Psoas muscle (tissue), 8 donors: Measurements from ENCODE around the gene KCNT1. TPM values are rescaled to one million over a fixed set of nuclear protein-coding genes. Genes with fewer than 3 reads are reported as not detected.

Experiments
- ATAC-seq, 4 donors: fragments of 200-7000 bp; cut with Tn5 transposase; one replicate each; pipeline ENCODE4 v1.9.1; 2020; ENCODE audit warnings: moderate library complexity in 3 of 4, mild to moderate bottlenecking in 2 of 4
- DNase-seq, 2 donors: peaks; one replicate each; pipeline ENCODE4 v3.0.0-alpha.2; 2020
- H3K27ac ChIP-seq: fragments of 200-600 bp; one replicate; pipeline ENCODE4 v1.8.0; 2022
- H3K27me3 ChIP-seq, 3 donors: fragments of 200-600 bp in 1 of 3; one replicate each; pipeline versions ENCODE4 v1.6.1 to v1.8.0; 2013 to 2022; ENCODE audit warnings: low read length in 2 of 3, mild to moderate bottlenecking in 2 of 3, moderate library complexity in 1 of 3; ENCODE audit not compliant: insufficient read depth in 3 of 3
- H3K36me3 ChIP-seq, 2 donors: fragments of 200-600 bp in 1 of 2; one replicate each; pipeline versions ENCODE4 v1.6.1 to v1.8.0; 2013 to 2022; ENCODE audit warnings: low read depth in 1 of 2, mild to moderate bottlenecking in 1 of 2, moderate library complexity in 1 of 2; ENCODE audit not compliant: insufficient read depth in 1 of 2
- H3K4me1 ChIP-seq: fragments of 200-600 bp; one replicate; pipeline ENCODE4 v1.8.0; 2022
- H3K4me3 ChIP-seq: fragments of 200-600 bp; one replicate; pipeline ENCODE4 v1.8.0; 2022; ENCODE audit warnings: mild to moderate bottlenecking
- H3K9me3 ChIP-seq: fragments of 200-600 bp; one replicate; pipeline ENCODE4 v1.8.0; 2022
- CTCF ChIP-seq: fragments of 200-600 bp; IDR thresholded peaks from one replicate; pipeline ENCODE4 v1.8.0; 2022; ENCODE audit warnings: antibody characterized with exemption
- WGBS, 3 donors: extraction: QIAGEN DNeasy Blood & Tissue Kit; methylation state at CpG; one replicate each; pipeline versions ENCODE4 v1.1.6 to v1.1.7; 2013; 5-methylcytosine and 5-hydroxymethylcytosine counted together
- intact Hi-C, 2 donors: fragments of 100-400 bp; cut with DNase I; formaldehyde crosslinking; loops; one replicate each; pipeline versions ENCODE4 v1.11.0 to v1.14.2; 2022
- polyA plus RNA-seq, 3 donors: library from polyadenylated mRNA; stranded (reverse); fragments of 200-250 nt; gene quantifications; one replicate each; pipeline ENCODE4 v1.2.3, GENCODE V29; 2013
- total RNA-seq, 4 donors: library from RNA; stranded (reverse); fragmentation: NEBNext Ultra II Directional in 2 of 4; extraction: Animal tissue kit (Norgen Biotek cat#: 25700) in 2 of 4; gene quantifications; one replicate each; pipeline versions ENCODE4 v1.2.1 to v1.2.4, GENCODE V29; 2021 to 2023
- donor health status: healthy with polysubstance abuse.
- donor health status: DM: no; HTN: no; CAD: no; lungs with moderate emphysema.
- donor health status: Bipolar disorder and iron deficiency.
- donor health status: healthy.
- donor health status: DM: yes; HTN: yes; CAD: no.
- donor health status: DM: no; HTN: no; CAD: no.
- donor health status: DM: no; HTN: no; CAD: no.
- donor health status: DM: yes; HTN: yes; CAD: no.

The KCNT1 gene
- total and polyA plus RNA-seq, 7 donors, result 1.1 to 15.0 (median 10.3) TPM

GRCh38 chr9:135749171-135750045, 47.4 kb downstream of the KCNT1 start:
- 63 to 79% (median 72%) methylated on average over 28 of the region's 28 CpGs for WGBS, 3 donors
- no peaks in the 10 kb centered on the region for H3K36me3 ChIP-seq

DNA sequence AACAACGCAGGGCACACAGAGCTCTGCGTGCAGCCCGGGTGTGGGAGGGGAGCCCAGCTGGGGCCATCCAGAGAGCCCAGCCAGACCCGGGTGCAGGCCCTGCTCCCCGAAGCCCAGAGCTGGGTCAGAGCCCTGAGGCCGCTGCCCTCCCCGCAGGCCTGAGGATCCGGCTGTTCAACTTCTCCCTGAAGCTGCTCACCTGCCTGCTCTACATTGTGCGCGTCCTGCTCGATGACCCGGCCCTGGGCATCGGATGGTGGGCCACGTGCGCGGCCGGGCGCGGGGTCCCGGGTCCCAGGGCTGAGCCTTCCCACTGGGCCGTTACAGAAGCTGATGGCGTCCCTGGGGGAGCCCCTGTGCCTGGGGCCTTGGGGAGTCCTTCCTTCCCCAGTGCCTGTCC, 48.8 kb downstream of the KCNT1 start:
- ATAC-seq (no peak), DNase-seq (no peak)
- no peak overlapping the region for H3K4me3 ChIP-seq
- H3K36me3 ChIP-seq, result no peaks in the 10 kb centered on the region
- no peak for TF ChIP-seq CTCF
- 87 to 92% (median 91%) methylated on average over 22 of the region's 22 CpGs for WGBS, 3 donors
- H3K27me3 ChIP-seq, result no peaks in the 10 kb centered on the region
- no peak overlapping the region for H3K27ac ChIP-seq
- intact Hi-C loops, result no loop called here
- H3K9me3 ChIP-seq, result no peaks in the 10 kb centered on the region
- H3K4me1 ChIP-seq, result peaks cover 15% of the 10 kb centered on the region

More at GRCh38 chr9:135749171-135750045, 47.4 kb downstream of the KCNT1 start:
- intact Hi-C loops, result no loop called here
- Histone ChIP-seq H3K4me1 (peaks cover 16% of the 10 kb centered on the region), H3K4me3 (no peak overlapping the region), H3K27me3 (no peaks in the 10 kb centered on the region), H3K9me3 (no peaks in the 10 kb centered on the region), H3K27ac (no peak overlapping the region)
- DNase-seq, result peak; percentile 57 to 66
- peak; percentile 76 to 90 (median 83) for ATAC-seq
- TF ChIP-seq CTCF, result no peak

DNA sequence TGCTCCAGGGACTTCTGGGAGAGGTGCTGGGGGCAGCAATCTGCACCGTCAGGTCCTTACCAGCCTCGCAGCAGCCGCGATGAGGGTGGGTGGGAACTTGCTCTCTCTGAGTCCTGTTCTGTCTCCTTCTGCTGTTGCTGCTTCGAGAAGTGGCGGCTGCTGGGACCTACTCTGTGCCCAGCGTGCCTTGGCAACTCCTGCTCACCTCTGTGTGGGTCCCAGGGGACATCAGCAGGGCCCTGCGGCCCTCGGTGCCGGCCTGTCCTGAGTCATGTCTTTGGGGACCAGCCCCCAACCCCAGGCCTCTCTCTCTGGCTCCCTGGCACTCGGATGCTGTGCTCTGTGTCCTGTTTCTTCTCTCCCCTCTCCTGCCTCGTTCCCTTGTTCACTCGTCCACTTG, 49.5 kb downstream of the KCNT1 start:
- H3K9me3 ChIP-seq, result no peaks in the 10 kb centered on the region
- DNase-seq, result no peak
- no peak for ATAC-seq
- intact Hi-C loops, result no loop called here
- no peaks in the 10 kb centered on the region for H3K27me3 ChIP-seq
- H3K4me1 ChIP-seq, result peaks cover 8% of the 10 kb centered on the region
- no peak overlapping the region for H3K27ac ChIP-seq
- no peak for TF ChIP-seq CTCF
- WGBS, 3 donors, result 73 to 80% (median 78%) methylated on average over 12 to 13 of the region's 13 CpGs
- no peak overlapping the region for H3K4me3 ChIP-seq
- no peaks in the 10 kb centered on the region for H3K36me3 ChIP-seq

- Histone ChIP-seq H3K4me3 (no peak overlapping the region), H3K27ac (no peak overlapping the region), H3K27me3 (no peaks in the 10 kb centered on the region), H3K9me3 (no peaks in the 10 kb centered on the region), H3K36me3 (no peaks in the 10 kb centered on the region), H3K4me1 (peaks cover 9% of the 10 kb centered on the region)
- no peak for TF ChIP-seq CTCF
- no peak for DNase-seq
- intact Hi-C loops, result no loop called here
- 94 to 97% (median 96%) methylated on average over 8 of the region's 8 CpGs for WGBS, 3 donors
- ATAC-seq, result no peak
Observed at GRCh38 chr9:135752281-135753204, 50.6 kb downstream of the KCNT1 start.
